PC-3 (cell line): ENCODE measurements around the gene MACROD2.

ENCODE experiments used
- CTCF ChIP-seq: fragments of 300-600 bp; sonication (generic); conservative IDR thresholded peaks from 2 replicates; pipeline ENCODE4 v1.5.1; 2017; ENCODE audit warnings: antibody characterized with exemption, low read depth, mild to moderate bottlenecking, low read length
- EZH2 ChIP-seq: fragments of 300-600 bp; sonication (generic); IDR thresholded peaks from one replicate; pipeline ENCODE4 v1.6.1; 2017; ENCODE audit warnings: antibody characterized with exemption, mild to moderate bottlenecking, low read length; ENCODE audit not compliant: unreplicated experiment
- EZH2phosphoT487 ChIP-seq: fragments of 300-600 bp; sonication (generic); IDR thresholded peaks from 2 replicates; pipeline ENCODE4 v1.6.1; 2018; ENCODE audit warnings: mild to moderate bottlenecking, antibody characterized with exemption, low read length, borderline replicate concordance

- TF ChIP-seq CTCF (no peak), EZH2phosphoT487 (no peak), EZH2 (no peak)
Measured at GRCh38 chr20:15625981-15626380, 1630.7 kb downstream of the MACROD2 start.
